Vagina (tissue), 2 donors: ENCODE results near the gene UROD. TPM values are rescaled to one million over a fixed set of nuclear protein-coding genes. Genes with fewer than 3 reads are reported as not detected.

ENCODE experiments used
- DNase-seq, 2 donors: peaks; one replicate each; pipeline ENCODE4 v3.0.0-alpha.2; 2017; ENCODE audit errors: extremely low spot score in 2 of 2
- H3K27ac ChIP-seq: fragments of 200-600 bp; sonication (generic); one replicate; pipeline ENCODE4 v1.5.1; 2019
- H3K27me3 ChIP-seq: fragments of 200-600 bp; sonication (generic); one replicate; pipeline ENCODE4 v1.5.1; 2019
- H3K36me3 ChIP-seq, 2 donors: fragments of 200-600 bp; sonication (generic); one replicate each; pipeline ENCODE4 v1.5.1; 2017 to 2019
- H3K4me1 ChIP-seq: fragments of 200-600 bp; sonication (generic); one replicate; pipeline ENCODE4 v1.5.1; 2019
- H3K4me3 ChIP-seq, 2 donors: fragments of 200-600 bp; sonication (generic); 1 replicate in 1 of 2; 2 replicates in 1 of 2; pipeline ENCODE4 v1.5.1; 2016 to 2019
- H3K9me3 ChIP-seq: fragments of 200-600 bp; sonication (generic); one replicate; pipeline ENCODE4 v1.5.1; 2019
- POLR2A ChIP-seq, 2 donors: fragments of 450-650 bp; IDR thresholded peaks; one replicate each; pipeline ENCODE4 v1.6.1; 2017; ENCODE audit warnings: antibody characterized with exemption in 2 of 2, mild to moderate bottlenecking in 2 of 2, moderate library complexity in 2 of 2
- POLR2AphosphoS5 ChIP-seq, 2 donors: sonication (generic); formaldehyde crosslinking; IDR thresholded peaks; one replicate each; pipeline ENCODE4 v1.9.0; 2017; ENCODE audit warnings: antibody characterized with exemption in 2 of 2, mild to moderate bottlenecking in 2 of 2, low read depth in 1 of 2; ENCODE audit not compliant: insufficient read depth in 1 of 2
- intact Hi-C: fragments of 100-400 bp; cut with DNase I; formaldehyde crosslinking; loops from one replicate; pipeline ENCODE4 v1.15.1; 2023
- total RNA-seq: library from RNA; depleted of rRNA; stranded (reverse); fragments of >200 nt; gene quantifications from one replicate; pipeline ENCODE4 v1.2.3, GENCODE V29; 2016
- TF ChIP-seq, protein P1 (sequence below), 3 experiments: fragments of 450-650 bp in 2 of 3; fragments of 200-600 bp in 1 of 3; sonication (generic) in 1 of 3; IDR thresholded peaks; one replicate each; pipeline ENCODE4 v1.5.1; 2017 to 2019; ENCODE audit warnings: antibody characterized with exemption in 3 of 3, mild to moderate bottlenecking in 2 of 3, moderate library complexity in 2 of 3

UROD gene
- total RNA-seq, 1 donor from 2014 or later, result 65.6 TPM

DNA sequence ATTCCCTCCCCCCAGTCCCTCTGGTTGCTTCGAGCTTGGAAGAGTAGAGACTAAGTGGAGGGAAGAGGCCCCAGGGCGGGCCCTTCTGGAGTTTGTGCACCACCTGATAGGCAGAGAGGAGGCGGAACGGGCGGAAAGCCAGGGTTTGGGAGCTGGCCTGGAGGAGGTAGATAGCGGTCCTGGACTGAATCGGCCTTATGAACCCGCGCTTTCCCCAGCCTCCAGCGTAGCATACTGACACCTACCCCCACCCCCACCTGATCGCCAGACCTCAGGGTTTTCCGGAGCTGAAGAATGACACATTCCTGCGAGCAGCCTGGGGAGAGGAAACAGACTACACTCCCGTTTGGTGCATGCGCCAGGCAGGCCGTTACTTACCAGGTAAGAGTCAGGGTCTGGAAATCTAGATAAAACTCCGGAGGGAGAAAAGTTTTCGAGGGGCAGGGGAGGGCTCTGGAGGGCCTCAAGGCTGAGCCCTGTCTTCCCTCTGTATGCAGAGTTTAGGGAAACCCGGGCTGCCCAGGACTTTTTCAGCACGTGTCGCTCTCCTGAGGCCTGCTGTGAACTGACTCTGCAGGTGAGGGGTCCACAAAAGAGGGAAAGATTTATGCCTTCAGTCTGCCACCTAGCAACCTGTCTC lies 705 bp downstream of the UROD start:
- no peaks in the 10 kb centered on the region for H3K9me3 ChIP-seq
- H3K27ac ChIP-seq, result peak overlapping the region; percentile 73
- DNase-seq, result no peak
- intact Hi-C loops, result loop anchor here (2.0 to 10.0 kb wide), 3 partner anchors 290 to 552 kb away; partner anchors contain the start of gene TESK2
- H3K36me3 ChIP-seq, result peaks cover 0 to 18% of the 10 kb centered on the region in 2 donors
- peaks cover 46% of the 10 kb centered on the region for H3K4me1 ChIP-seq
- no peaks in the 10 kb centered on the region for H3K27me3 ChIP-seq
- TF ChIP-seq, protein P1, sequence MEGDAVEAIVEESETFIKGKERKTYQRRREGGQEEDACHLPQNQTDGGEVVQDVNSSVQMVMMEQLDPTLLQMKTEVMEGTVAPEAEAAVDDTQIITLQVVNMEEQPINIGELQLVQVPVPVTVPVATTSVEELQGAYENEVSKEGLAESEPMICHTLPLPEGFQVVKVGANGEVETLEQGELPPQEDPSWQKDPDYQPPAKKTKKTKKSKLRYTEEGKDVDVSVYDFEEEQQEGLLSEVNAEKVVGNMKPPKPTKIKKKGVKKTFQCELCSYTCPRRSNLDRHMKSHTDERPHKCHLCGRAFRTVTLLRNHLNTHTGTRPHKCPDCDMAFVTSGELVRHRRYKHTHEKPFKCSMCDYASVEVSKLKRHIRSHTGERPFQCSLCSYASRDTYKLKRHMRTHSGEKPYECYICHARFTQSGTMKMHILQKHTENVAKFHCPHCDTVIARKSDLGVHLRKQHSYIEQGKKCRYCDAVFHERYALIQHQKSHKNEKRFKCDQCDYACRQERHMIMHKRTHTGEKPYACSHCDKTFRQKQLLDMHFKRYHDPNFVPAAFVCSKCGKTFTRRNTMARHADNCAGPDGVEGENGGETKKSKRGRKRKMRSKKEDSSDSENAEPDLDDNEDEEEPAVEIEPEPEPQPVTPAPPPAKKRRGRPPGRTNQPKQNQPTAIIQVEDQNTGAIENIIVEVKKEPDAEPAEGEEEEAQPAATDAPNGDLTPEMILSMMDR (IDR thresholded peaks at IDR 0.05), result no peak
- TF ChIP-seq POLR2AphosphoS5 (IDR thresholded peaks at IDR 0.05; ENCODE audit: insufficient read depth in 1 of 2, low read depth in 1 of 2) (no peak), POLR2A (IDR thresholded peaks at IDR 0.05) (no peak)
- H3K4me3 ChIP-seq, result peak overlapping the region; percentile 76 to 99

DNA sequence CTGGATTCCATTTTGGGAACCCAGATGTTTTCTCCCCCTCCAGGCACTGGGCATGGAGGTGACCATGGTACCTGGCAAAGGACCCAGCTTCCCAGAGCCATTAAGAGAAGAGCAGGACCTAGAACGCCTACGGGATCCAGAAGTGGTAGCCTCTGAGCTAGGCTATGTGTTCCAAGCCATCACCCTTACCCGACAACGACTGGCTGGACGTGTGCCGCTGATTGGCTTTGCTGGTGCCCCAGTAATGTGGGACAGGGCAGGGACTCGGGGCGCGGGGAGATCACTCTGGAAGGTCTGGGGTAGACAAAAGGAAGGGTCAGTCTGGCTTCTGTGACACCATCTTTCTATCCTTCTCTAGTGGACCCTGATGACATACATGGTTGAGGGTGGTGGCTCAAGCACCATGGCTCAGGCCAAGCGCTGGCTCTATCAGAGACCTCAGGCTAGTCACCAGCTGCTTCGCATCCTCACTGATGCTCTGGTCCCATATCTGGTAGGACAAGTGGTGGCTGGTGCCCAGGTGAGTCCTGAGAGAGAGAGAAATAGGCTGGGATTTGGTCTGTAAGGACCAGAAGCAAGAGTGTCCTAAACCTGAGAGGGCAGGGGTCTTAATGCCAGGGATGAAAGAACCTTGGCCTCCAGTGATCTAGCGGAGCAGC lies 1.6 kb downstream of the UROD start:
- H3K4me1 ChIP-seq, result peaks cover 46% of the 10 kb centered on the region
- peaks cover 0 to 11% of the 10 kb centered on the region in 2 donors for H3K36me3 ChIP-seq
- H3K27ac ChIP-seq, result peak overlapping the region; percentile 73
- no peaks in the 10 kb centered on the region for H3K27me3 ChIP-seq
- H3K4me3 ChIP-seq, result no peak overlapping the region
- TF ChIP-seq, protein P1 (IDR thresholded peaks at IDR 0.05), result no peak
- TF ChIP-seq POLR2A (IDR thresholded peaks at IDR 0.05) (no peak), POLR2AphosphoS5 (IDR thresholded peaks at IDR 0.05; ENCODE audit: insufficient read depth in 1 of 2, low read depth in 1 of 2) (no peak)
- H3K9me3 ChIP-seq, result no peaks in the 10 kb centered on the region
- intact Hi-C loops, result loop anchor here (2.0 to 10.0 kb wide), 3 partner anchors 289 to 551 kb away; partner anchors contain the start of gene TESK2
- DNase-seq, result no peak

DNA sequence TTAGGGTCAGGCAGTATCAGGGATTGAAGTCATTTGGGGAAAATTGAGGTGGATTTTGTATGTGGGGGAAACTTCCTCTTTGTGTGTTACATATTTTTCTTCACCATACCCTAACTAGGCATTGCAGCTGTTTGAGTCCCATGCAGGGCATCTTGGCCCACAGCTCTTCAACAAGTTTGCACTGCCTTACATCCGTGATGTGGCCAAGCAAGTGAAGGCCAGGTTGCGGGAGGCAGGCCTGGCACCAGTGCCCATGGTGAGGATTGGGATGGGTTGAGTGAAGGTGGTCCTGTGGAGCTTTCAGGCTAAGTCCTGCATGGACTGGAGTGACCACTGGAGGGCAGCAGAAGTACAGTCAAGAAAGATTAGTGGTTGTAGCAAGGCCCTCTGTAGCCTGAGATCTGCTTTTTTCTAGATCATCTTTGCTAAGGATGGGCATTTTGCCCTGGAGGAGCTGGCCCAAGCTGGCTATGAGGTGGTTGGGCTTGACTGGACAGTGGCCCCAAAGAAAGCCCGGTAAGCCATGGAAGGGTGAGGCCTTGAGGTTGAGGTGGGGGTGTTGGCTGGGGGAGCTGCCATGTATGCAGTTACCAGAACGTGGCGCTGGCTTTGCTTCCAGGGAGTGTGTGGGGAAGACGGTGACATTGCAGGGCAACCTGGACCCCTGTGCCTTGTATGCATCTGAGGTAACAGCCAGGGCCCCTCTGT lies 2.4 kb downstream of the UROD start:
- no peaks in the 10 kb centered on the region for H3K27me3 ChIP-seq
- intact Hi-C loops, result loop anchor here (5.0 to 10.0 kb wide), 2 partner anchors 478 to 550 kb away; partner anchors contain the start of gene TESK2
- DNase-seq, result no peak
- no peak overlapping the region for H3K4me3 ChIP-seq
- H3K9me3 ChIP-seq, result no peaks in the 10 kb centered on the region
- H3K27ac ChIP-seq, result no peak overlapping the region
- no peak for TF ChIP-seq POLR2AphosphoS5 (IDR thresholded peaks at IDR 0.05; ENCODE audit: insufficient read depth in 1 of 2, low read depth in 1 of 2)
- TF ChIP-seq, protein P1 (IDR thresholded peaks at IDR 0.05), result peak; percentile 77 to 86 (median 83)
- no peak for TF ChIP-seq POLR2A (IDR thresholded peaks at IDR 0.05)
- peaks cover 0 to 3% of the 10 kb centered on the region in 2 donors for H3K36me3 ChIP-seq
- H3K4me1 ChIP-seq, result peaks cover 40% of the 10 kb centered on the region

DNA sequence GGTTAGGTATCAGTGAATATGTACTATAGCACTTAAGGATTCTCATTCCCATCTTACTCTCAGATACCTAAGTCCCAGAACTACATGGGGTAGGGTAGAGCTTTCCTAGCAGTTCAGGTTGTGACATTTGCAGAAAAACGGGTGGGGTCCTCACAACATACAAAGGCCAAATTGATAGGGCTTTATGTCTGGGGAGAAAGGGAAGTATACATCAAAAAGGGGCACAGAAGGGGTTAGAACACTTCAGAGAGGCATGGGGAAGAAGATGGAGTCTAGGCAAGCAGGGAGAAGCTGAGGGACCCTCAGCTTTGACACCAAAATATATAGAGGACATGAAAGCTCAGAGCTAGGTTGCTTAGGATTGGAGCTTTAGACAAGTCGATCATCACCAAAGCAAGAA lies 3.6 kb downstream of the UROD start:
- no peak for TF ChIP-seq POLR2A (IDR thresholded peaks at IDR 0.05)
- Histone ChIP-seq H3K27me3 (no peaks in the 10 kb centered on the region), H3K27ac (no peak overlapping the region), H3K9me3 (no peaks in the 10 kb centered on the region), H3K36me3 (no peaks in the 10 kb centered on the region), H3K4me3 (no peak overlapping the region), H3K4me1 (peaks cover 29% of the 10 kb centered on the region)
- DNase-seq, result no peak
- intact Hi-C loops, result loop anchor here (10.0 kb wide), 1 partner anchor 549 kb away; no protein-coding TSS in a partner anchor

DNA sequence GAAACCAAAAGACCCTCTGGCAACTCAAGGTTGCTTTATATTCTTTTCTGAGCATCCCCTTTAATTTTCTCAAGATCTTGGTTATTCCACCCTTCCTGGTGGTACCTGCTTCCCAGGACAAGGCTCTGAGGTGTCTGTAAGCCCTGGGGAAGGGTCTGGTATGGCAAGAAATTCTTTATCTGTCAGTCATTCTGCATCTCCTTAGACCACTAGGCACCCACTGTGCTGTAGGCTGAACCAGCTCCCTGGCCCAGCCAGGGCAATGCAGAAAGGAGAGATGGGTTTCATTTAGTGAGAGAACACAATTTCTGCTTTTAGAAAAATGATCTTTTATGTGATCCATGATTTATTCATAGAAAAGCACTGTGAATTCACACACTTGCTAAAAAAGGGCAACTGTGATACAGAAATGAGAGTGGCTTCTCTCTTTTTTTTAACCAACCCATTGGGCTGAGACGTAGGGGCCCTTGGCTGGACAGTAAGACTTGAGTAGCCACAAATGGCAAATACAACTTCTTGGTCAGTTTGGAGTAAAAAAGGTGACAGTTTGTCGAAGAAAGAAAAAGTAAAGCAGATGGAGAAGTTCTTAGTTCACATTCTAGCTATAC lies 4.1 kb downstream of the UROD start:
- H3K27me3 ChIP-seq, result no peaks in the 10 kb centered on the region
- TF ChIP-seq POLR2A (IDR thresholded peaks at IDR 0.05), result no peak
- no peak for TF ChIP-seq POLR2AphosphoS5 (IDR thresholded peaks at IDR 0.05; ENCODE audit: insufficient read depth in 1 of 2, low read depth in 1 of 2)
- TF ChIP-seq, protein P1 (IDR thresholded peaks at IDR 0.05), result no peak
- H3K4me3 ChIP-seq, result no peak overlapping the region
- no peak for DNase-seq
- H3K36me3 ChIP-seq, result no peaks in the 10 kb centered on the region
- peaks cover 29% of the 10 kb centered on the region for H3K4me1 ChIP-seq
- no peak overlapping the region for H3K27ac ChIP-seq
- H3K9me3 ChIP-seq, result no peaks in the 10 kb centered on the region
- intact Hi-C loops, result loop anchor here (10.0 kb wide), 1 partner anchor 549 kb away; no protein-coding TSS in a partner anchor
